Measurements from ENCODE around the gene MYMX.
"Not testable (repeated sequence)": the region's sequence is repeated elsewhere in the genome, so short reads cannot be mapped to it uniquely, and the experiment has no call there.

MYMX gene

DNA sequence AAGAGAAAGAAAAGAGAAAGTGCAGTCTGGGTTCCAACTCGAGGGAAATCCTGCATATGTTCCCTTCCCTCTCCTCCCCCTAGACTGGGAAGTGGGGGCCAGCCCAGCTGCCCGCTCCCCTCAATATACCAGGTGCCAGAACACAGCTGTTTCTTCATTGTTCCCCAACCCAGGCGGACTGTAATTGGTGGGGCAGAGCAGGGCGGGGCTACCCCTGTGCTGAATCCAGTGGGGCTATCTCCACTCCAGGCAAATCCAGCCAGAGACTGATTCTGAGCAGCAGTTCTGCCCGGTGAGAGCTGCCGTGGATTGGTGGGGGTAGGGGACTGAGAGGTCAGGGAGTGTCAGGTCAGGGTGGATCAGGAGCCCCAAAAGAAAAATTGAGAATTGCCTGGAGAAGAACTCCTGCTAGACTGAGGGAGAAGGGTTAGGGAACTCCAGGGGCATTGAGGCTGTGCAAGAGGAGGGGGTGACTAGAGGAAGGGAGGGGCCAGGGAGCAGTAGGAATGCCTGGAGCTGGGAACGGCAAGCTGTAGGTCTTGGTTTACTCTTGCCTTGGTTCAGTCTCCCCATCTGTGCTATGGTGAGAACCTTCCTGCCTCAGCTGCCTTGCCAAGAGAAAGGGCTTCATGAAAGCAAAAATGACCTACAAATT, at the start of gene MYMX:
Gene MYMX (plus strand): TSS at position 250 of the 655 bp plus-strand sequence. CDS start 546 bp downstream, outside the sequence.
- no peak for DNase-seq (ENCODE audit: low read depth, low spot score)

GRCh38 chr6:44167567-44167966, 49.2 kb upstream of the MYMX start:
- DNase-seq (ENCODE audit: low read depth, low spot score) = no peak

GRCh38 chr6:44169154-44169553, 47.6 kb upstream of the MYMX start:
- DNase-seq (ENCODE audit: low read depth, low spot score) = no peak

DNA sequence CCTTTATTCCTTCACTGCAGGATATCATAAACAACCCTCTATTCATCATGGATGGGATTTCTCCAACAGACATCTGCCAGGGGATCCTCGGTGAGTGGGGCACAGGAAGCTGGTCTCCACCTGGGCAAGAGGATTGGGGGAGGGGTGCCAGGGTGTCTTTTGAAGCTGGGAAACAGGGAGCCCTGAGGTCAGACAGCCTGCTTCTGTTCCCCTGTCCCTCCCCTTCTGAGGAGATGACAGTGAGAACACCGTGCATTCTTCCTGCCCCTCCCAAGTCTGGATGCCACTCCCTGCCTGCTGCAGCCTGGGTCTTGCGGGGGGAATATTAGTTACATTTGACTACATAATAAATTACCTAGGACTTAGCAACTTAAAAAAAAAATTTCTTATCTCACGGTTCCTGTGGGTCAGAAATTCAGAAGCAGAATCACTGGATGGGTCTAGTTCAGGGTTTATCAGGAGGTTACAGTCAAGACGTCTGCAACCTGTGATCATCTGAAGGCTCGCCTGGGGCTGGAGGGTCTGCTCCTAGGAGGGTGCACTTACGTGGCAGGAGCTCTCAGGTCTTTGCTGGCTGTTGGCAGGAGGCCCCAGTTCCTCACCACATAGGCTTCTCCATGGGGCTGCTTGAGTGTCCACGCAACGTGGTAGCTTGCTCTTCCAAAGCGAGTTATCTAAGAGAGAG, 46.7 kb upstream of the MYMX start:
- no peak for DNase-seq (ENCODE audit: low read depth, low spot score)

- no peak for DNase-seq (ENCODE audit: low read depth, low spot score)
These were observed 44.7 kb upstream of the MYMX start for GRCh38 chr6:44171899-44172546.

GRCh38 chr6:44172731-44173500, 43.8 kb upstream of the MYMX start:
- DNase-seq (ENCODE audit: low read depth, low spot score) = peak; percentile 43

- DNase-seq (ENCODE audit: low read depth, low spot score) = no peak
These were observed 40.5 kb upstream of the MYMX start for GRCh38 chr6:44176130-44176761.

DNA sequence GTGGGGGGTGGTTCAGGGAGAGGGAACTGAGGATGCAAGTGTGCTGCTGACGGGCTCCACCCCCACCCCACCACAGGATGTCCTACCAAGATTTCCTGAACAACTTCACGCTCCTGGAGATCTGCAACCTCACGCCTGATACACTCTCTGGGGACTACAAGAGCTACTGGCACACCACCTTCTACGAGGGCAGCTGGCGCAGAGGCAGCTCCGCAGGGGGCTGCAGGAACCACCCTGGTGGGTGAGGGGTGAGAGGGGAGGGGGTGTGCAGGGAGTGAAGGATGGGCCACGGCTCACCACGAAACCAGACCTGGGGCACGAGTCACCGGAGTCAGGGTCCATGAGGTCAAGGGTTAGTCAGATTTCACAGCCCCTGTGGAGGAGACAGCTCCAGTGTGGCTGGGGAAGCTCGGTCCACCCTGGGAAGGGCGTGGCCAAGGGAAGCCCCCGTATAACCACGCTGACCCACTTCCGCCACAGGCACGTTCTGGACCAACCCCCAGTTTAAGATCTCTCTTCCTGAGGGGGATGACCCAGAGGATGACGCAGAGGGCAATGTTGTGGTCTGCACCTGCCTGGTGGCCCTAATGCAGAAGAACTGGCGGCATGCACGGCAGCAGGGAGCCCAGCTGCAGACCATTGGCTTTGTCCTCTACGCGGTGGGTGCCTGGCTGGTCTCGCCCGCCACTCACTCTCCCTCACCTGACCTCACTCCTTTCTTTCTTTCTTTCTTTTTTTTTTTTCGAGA, 39.8 kb upstream of the MYMX start:
- no peak for DNase-seq (ENCODE audit: low read depth, low spot score)

DNA sequence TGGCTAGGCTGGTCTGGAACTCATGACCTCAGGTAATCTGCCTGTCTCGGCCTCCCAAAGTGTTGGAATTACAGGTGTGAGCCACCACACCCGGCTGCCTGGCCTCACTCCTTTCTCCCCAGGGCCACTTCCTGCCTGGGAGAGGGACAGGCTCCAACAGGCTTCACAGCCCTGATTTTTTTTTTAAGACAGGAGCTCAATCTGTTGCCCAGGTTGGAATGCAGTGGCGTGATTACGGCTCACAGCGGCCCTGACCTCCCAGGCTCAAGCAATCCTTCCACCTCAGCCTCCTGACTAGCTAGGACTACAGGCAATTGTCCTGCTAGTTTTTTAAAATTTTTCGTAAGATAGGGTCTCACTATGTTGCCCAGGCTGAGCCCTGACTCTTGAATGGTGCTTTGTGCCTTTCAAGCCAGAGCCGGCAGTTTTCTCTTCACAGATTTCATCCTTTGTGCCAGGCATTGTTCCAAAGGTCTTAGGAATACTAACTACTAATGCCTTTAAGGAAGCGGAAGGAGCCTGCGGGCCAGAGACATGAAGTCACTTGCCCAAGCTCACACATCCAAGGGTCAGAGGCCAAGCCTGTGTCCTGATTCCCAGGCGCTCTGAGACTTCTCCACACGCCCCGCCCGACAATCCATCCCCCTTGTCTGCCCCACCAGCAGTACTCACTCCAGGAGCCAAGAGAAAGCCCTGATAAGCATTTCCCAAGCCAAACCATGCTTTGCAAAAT, 38.9 kb upstream of the MYMX start:
- DNase-seq (ENCODE audit: low read depth, low spot score) = no peak

- DNase-seq (ENCODE audit: low read depth, low spot score) = no peak
These were observed 38.2 kb upstream of the MYMX start for GRCh38 chr6:44178424-44179071.

GRCh38 chr6:44179072-44179536, 37.6 kb upstream of the MYMX start:
- DNase-seq (ENCODE audit: low read depth, low spot score) = no peak

- DNase-seq (ENCODE audit: low read depth, low spot score) = no peak
These were observed 37.1 kb upstream of the MYMX start for GRCh38 chr6:44179648-44180047.

DNA sequence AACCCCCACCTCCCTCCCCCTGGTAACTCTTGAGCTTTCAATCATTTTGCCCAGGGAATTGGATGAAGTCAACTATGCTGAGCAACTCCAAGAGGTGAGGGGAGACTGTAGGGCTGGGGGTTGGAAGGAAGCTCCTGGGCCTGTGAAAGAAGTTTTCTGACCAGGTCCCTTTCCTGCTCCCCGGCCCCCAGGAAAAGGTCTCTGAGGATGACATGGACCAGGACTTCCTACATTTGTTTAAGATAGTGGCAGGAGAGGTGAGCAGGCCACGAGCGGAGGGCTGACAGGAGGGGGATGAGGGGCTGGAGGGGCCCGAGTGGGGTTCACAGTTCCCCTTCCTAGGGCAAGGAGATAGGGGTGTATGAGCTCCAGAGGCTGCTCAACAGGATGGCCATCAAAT, 36.3 kb upstream of the MYMX start:
- no peak for DNase-seq (ENCODE audit: low read depth, low spot score)

DNA sequence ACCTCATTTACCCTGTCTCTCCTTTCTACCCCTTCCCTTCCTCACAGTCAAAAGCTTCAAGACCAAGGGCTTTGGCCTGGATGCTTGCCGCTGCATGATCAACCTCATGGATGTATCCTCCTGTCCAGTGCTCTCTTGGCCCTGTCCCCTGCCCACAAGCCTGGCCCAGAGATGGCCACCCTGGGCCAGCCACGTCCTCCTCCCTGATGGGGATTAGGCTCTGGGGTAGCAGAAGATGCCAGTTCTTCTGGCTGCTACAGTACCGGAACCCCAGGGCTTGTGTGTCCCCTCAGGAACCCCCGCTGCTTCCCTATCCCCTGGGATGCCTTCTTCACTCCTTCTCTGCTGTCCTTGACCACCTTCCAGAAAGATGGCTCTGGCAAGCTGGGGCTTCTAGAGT, 35.8 kb upstream of the MYMX start:
- DNase-seq (ENCODE audit: low read depth, low spot score) = no peak

GRCh38 chr6:44181784-44182183, 34.9 kb upstream of the MYMX start:
- DNase-seq (ENCODE audit: low read depth, low spot score) = not testable (repeated sequence)

DNA sequence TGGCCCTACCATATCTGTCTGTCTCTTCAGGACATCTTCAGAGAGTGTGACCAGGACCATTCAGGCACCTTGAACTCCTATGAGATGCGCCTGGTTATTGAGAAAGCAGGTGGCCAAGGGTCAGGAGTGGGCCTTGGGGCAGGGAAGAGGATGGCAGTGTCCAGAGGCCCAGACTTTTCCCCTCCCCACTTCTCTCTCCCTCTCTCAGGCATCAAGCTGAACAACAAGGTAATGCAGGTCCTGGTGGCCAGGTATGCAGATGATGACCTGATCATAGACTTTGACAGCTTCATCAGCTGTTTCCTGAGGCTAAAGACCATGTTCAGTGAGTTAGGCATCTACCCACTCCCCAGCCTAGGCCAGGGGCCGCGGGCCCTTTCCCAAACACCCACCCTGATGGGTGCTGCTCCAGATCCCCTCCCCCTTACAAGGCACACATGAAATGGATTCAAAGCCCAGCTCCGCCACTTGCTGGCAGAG, 33.8 kb upstream of the MYMX start:
- DNase-seq (ENCODE audit: low read depth, low spot score) = no peak

DNA sequence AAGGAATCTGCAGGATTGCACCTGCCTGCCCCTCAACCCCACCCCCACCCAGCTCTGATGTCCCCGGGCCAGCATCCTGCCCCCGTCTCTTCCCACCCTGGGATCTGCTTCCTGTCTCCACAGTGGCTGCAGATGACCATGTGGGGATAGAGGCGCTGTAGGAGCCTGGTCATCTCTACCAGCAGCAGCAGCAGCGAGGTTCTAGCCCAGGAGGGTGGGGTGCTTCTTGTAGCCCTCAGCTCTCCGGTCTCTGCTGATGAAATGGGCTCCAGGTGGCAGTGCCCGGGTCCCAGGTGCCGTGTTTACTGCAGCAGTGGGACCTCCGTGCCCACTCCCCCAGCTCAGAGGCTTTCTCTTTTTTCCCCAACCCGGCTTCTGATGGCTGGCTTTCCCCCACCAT, 32.9 kb upstream of the MYMX start:
- no peak for DNase-seq (ENCODE audit: low read depth, low spot score)

GRCh38 chr6:44185356-44185755, 31.4 kb upstream of the MYMX start:
- DNase-seq (ENCODE audit: low read depth, low spot score) = not testable (repeated sequence)

DNA sequence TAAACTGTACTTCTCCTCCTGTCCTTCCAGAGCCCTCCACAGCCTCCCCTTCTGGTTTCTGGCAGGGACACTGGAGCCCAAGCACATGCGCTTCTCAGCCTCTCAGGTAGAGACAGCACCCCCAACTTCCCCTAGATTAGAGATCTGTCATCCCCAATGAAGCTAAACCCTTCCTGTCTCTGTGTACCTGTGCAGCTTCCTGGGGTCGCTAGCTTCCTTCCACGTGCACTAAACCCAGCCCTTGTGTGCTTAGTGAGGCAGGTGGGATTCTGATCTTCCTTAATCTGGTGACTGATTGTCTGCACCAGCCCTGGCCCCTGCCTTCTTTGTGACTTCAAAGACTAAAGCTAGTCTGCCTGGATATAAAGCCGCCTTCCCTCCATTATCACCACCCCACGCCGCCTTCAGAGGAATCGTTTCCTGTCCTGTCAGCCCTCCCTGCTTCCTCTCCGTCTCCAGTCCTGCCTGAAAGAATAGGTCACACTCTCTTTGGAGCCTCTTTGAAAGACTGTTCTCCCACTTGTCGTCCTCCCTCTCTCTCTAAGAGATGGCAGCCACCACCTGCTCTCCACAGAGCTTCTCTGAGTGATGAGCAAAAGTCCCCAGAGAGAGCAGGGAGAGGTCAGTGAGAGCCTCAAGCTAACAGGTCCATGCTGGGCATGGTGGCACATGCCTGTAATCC, 30.6 kb upstream of the MYMX start:
- DNase-seq (ENCODE audit: low read depth, low spot score) = no peak
